Lower leg skin (tissue), 3 donors: ENCODE data around the gene TTBK1.

Experiments
- CTCF ChIP-seq, 3 donors: fragments of 450-650 bp; IDR thresholded peaks; one replicate each; pipeline ENCODE4 v1.5.1; 2016; ENCODE audit warnings: antibody characterized with exemption in 3 of 3, mild to moderate bottlenecking in 3 of 3, moderate library complexity in 2 of 3
- POLR2A ChIP-seq, 2 donors: fragments of 450-650 bp; IDR thresholded peaks; one replicate each; pipeline ENCODE4 v1.6.1; 2016 to 2017; ENCODE audit warnings: antibody characterized with exemption in 2 of 2, mild to moderate bottlenecking in 1 of 2, moderate library complexity in 1 of 2

- TF ChIP-seq CTCF (IDR thresholded peaks at IDR 0.05) (no peak), POLR2A (IDR thresholded peaks at IDR 0.05) (no peak)
These were observed 92.2 kb downstream of the TTBK1 start for GRCh38 chr6:43335469-43335868.
